ENCODE data around the gene PNPLA1. TPM values are rescaled to one million over a fixed set of nuclear protein-coding genes. Genes with fewer than 3 reads are reported as not detected.

Gene PNPLA1
- total RNA-seq, 1 donor from 2014 or later: not detected

GRCh38 chr6:36302227-36302976 is 32.5 kb downstream of the PNPLA1 start:
- DNase-seq: peak; percentile 77
- Histone ChIP-seq H3K9me3 (replicated peaks) (no peaks in the 10 kb centered on the region), H3K27ac (replicated peaks) (no peak overlapping the region), H3K36me3 (no peaks in the 10 kb centered on the region), H3K4me3 (no peak overlapping the region), H3K4me1 (peaks cover 4% of the 10 kb centered on the region), H3K27me3 (ENCODE audit: low read depth) (peaks cover 51% of the 10 kb centered on the region)
- intact Hi-C loops (cut with micrococcal nuclease): loop anchor here (10.0 kb wide), 1 partner anchor 52 kb away; no protein-coding TSS in a partner anchor
- peak; percentile 95 for TF ChIP-seq CTCF (IDR thresholded peaks at IDR 0.05; ENCODE audit: borderline replicate concordance)

- TF ChIP-seq CTCF (IDR thresholded peaks at IDR 0.05; ENCODE audit: borderline replicate concordance): no peak
- Histone ChIP-seq H3K9me3 (replicated peaks) (no peaks in the 10 kb centered on the region), H3K36me3 (no peaks in the 10 kb centered on the region), H3K27me3 (ENCODE audit: low read depth) (peaks cover 73% of the 10 kb centered on the region), H3K4me1 (peaks cover 4% of the 10 kb centered on the region), H3K4me3 (no peak overlapping the region), H3K27ac (replicated peaks) (no peak overlapping the region)
- intact Hi-C loops (cut with micrococcal nuclease): loop anchor here (10.0 kb wide), 1 partner anchor 49 kb away; no protein-coding TSS in a partner anchor
- no peak for DNase-seq
Observed at GRCh38 chr6:36305885-36306284, 36.0 kb downstream of the PNPLA1 start.

GRCh38 chr6:36306375-36306774 is 36.5 kb downstream of the PNPLA1 start:
- no peak for TF ChIP-seq CTCF (IDR thresholded peaks at IDR 0.05; ENCODE audit: borderline replicate concordance)
- no peak overlapping the region for H3K4me3 ChIP-seq
- H3K9me3 ChIP-seq (replicated peaks): no peaks in the 10 kb centered on the region
- no peak for DNase-seq
- no peak overlapping the region for H3K27ac ChIP-seq (replicated peaks)
- H3K27me3 ChIP-seq (ENCODE audit: low read depth): peaks cover 73% of the 10 kb centered on the region
- H3K4me1 ChIP-seq: peaks cover 4% of the 10 kb centered on the region
- H3K36me3 ChIP-seq: no peaks in the 10 kb centered on the region
- intact Hi-C loops (cut with micrococcal nuclease): loop anchor here (10.0 kb wide), 1 partner anchor 48 kb away; no protein-coding TSS in a partner anchor

GRCh38 chr6:36308514-36308913 is 38.7 kb downstream of the PNPLA1 start:
- intact Hi-C loops (cut with micrococcal nuclease): loop anchor here (10.0 kb wide), 1 partner anchor 46 kb away; no protein-coding TSS in a partner anchor
- no peak for TF ChIP-seq CTCF (IDR thresholded peaks at IDR 0.05; ENCODE audit: borderline replicate concordance)
- no peak for DNase-seq

GRCh38 chr6:36309203-36309602 is 39.3 kb downstream of the PNPLA1 start:
- H3K27ac ChIP-seq (replicated peaks): no peak overlapping the region
- H3K4me1 ChIP-seq: no peaks in the 10 kb centered on the region
- intact Hi-C loops (cut with micrococcal nuclease): loop anchor here (10.0 kb wide), 1 partner anchor 46 kb away; no protein-coding TSS in a partner anchor
- TF ChIP-seq CTCF (IDR thresholded peaks at IDR 0.05; ENCODE audit: borderline replicate concordance): no peak
- no peak overlapping the region for H3K4me3 ChIP-seq
- H3K27me3 ChIP-seq (ENCODE audit: low read depth): peaks cover 56% of the 10 kb centered on the region
- H3K36me3 ChIP-seq: no peaks in the 10 kb centered on the region
- H3K9me3 ChIP-seq (replicated peaks): no peaks in the 10 kb centered on the region
- DNase-seq: no peak

More at GRCh38 chr6:36308514-36308913, 38.7 kb downstream of the PNPLA1 start:
- Histone ChIP-seq H3K27me3 (ENCODE audit: low read depth) (peaks cover 63% of the 10 kb centered on the region), H3K4me3 (no peak overlapping the region), H3K9me3 (replicated peaks) (no peaks in the 10 kb centered on the region), H3K27ac (replicated peaks) (no peak overlapping the region), H3K36me3 (no peaks in the 10 kb centered on the region), H3K4me1 (no peaks in the 10 kb centered on the region)
